ENCODE results near the gene ADGRL1.
"Not testable (repeated sequence)": the region's sequence is repeated elsewhere in the genome, so short reads cannot be mapped to it uniquely, and the experiment has no call there.

GRCh38 chr19:14252136-14252535 lies 46.2 kb upstream of the ADGRL1 start:
- TF ChIP-seq CTCF, POLR2A (IDR thresholded peaks at IDR 0.05): not testable (repeated sequence)
